GM21786 (cell line): ENCODE measurements around the gene IKZF1.

Experiments
- ATAC-seq: cut with Tn5 transposase; IDR thresholded peaks from one replicate; pipeline ENCODE4 v1.9.1; 2021; ENCODE audit not compliant: unreplicated experiment

IKZF1 gene

GRCh38 chr7:50282813-50283605 is 21.5 kb upstream of the IKZF1 start:
- ATAC-seq: no peak

GRCh38 chr7:50283731-50284130 is 20.8 kb upstream of the IKZF1 start:
- ATAC-seq: no peak

- no peak for ATAC-seq
These were observed 20.2 kb upstream of the IKZF1 start for GRCh38 chr7:50284296-50284695.

- no peak for ATAC-seq
These were observed 19.2 kb upstream of the IKZF1 start for GRCh38 chr7:50285269-50285668.

GRCh38 chr7:50287129-50287528 is 17.4 kb upstream of the IKZF1 start:
- no peak for ATAC-seq

GRCh38 chr7:50292165-50292757 is 12.3 kb upstream of the IKZF1 start:
- no peak for ATAC-seq

- no peak for ATAC-seq
These were observed 11.8 kb upstream of the IKZF1 start for GRCh38 chr7:50292763-50293162.

- peak; percentile 75 for ATAC-seq
These were observed 10.9 kb upstream of the IKZF1 start for GRCh38 chr7:50293509-50294179.

- no peak for ATAC-seq
These were observed 9.4 kb upstream of the IKZF1 start for GRCh38 chr7:50295133-50295532.

GRCh38 chr7:50296799-50297198 is 7.7 kb upstream of the IKZF1 start:
- ATAC-seq: no peak

GRCh38 chr7:50298811-50299562 is 5.5 kb upstream of the IKZF1 start:
- ATAC-seq: no peak

- no peak for ATAC-seq
These were observed 4.2 kb upstream of the IKZF1 start for GRCh38 chr7:50300336-50300735.

- no peak for ATAC-seq
These were observed 1.8 kb upstream of the IKZF1 start for GRCh38 chr7:50302486-50303334.

- ATAC-seq: peak; percentile 18
These were observed 984 bp upstream of the IKZF1 start for GRCh38 chr7:50303335-50304128.

GRCh38 chr7:50304911-50305582 is 531 bp downstream of the IKZF1 start:
- peak; percentile 34 for ATAC-seq

GRCh38 chr7:50305583-50306493 is 1.3 kb downstream of the IKZF1 start:
- no peak for ATAC-seq

GRCh38 chr7:50306494-50307367 is 2.2 kb downstream of the IKZF1 start:
- ATAC-seq: no peak
